Measurements from ENCODE around the gene SPNS1.
"Not testable (repeated sequence)": the region's sequence is repeated elsewhere in the genome, so short reads cannot be mapped to it uniquely, and the experiment has no call there.

The SPNS1 gene

DNA sequence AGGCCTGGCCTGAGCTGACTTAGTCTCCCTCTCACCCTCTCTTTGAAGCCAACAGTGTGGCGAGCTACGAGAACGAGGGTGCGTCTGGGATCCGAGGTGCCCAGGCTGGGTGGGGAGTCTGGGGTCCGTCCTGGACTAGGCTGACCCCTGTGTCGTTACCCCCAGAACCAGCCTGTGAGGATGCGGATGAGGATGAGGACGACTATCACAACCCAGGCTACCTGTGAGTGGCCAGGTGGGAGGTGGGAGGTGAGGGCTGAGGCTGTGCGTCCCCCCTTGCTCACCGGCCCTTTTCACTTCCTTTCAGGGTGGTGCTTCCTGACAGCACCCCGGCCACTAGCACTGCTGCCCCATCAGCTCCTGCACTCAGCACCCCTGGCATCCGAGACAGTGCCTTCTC, 11.9 kb downstream of the SPNS1 start:
- FAIRE-seq = no peak
- DNase-seq (ENCODE audit: extremely low spot score, insufficient read length, low read depth) = no peak

DNA sequence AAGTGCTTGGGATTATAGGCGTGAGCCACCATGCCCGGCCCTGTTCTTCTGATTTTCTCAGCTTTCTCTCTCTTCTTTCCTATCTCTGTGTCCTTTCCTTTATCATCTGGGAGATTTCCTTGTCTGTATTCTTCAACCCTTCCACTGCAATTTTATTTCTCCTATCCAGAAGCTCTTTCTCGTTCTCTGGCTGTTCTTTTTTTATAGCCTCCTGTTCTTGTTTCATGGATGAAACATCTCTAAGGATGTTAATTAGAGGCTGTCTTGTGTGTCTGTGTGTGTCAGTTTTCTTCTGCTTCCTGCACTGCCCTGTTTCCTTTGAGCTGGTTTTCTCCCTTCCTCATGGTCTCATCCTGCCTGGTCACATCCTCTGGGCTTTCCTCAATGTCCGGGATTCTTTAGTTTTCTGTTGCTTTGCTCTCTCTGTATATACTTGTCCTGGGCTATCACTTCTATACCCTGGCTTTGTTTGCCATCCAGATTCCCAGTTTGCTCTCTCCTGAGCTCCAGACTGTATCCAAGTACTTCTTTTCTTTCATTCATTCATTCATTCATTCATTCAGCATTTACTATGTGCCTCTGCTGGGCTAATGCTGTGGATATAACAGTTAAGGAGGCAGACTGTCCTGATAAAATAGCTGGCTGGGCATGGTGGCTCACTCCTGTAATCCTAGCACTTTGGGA, 12.7 kb downstream of the SPNS1 start:
- no peak for FAIRE-seq

DNA sequence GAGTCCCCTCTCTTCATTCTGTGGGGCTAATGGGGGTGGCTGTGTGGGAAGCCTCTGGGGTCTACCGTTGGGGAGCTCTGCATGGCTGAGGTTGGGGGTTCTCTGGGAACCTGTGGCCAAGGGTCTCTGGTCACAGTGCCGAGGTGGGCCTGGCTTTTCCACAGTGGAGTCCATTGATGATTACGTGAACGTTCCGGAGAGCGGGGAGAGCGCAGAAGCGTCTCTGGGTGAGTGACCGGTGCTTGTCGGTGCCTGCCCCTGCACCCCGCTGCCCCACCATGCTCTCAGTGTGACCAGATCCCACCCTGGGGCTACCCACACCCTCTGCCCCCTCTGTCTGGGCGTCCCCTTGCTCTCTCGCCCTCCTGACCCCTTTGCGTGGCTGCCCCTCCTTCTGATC, 14.8 kb downstream of the SPNS1 start:
- FAIRE-seq (no peak), DNase-seq (ENCODE audit: extremely low spot score, insufficient read length, low read depth) (no peak)

More for the DNA sequence above, 12.7 kb downstream of the SPNS1 start:
- no peak for DNase-seq (ENCODE audit: extremely low spot score, insufficient read length, low read depth)

DNA sequence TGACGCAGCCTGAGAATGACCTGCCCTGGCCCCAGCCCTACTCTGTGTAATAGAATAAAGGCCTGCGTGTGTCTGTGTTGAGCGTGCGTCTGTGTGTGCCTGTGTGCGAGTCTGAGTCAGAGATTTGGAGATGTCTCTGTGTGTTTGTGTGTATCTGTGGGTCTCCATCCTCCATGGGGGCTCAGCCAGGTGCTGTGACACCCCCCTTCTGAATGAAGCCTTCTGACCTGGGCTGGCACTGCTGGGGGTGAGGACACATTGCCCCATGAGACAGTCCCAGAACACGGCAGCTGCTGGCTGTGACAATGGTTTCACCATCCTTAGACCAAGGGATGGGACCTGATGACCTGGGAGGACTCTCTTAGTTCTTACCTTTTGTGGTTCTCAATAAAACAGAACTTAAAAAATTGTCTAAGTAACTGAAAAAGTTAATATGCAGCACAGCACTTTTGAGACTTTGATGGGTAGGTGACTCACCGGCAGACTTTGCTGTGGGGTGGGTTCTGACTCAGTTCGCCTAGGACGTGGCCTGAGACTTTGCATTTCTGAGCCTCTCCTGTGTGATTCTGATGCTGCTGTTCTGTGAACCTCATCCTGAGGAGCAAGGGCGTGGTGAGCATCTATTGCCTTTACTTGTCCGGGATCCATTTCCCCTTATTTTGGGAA, 15.9 kb downstream of the SPNS1 start:
- FAIRE-seq (no peak), DNase-seq (ENCODE audit: extremely low spot score, insufficient read length, low read depth) (no peak)

DNA sequence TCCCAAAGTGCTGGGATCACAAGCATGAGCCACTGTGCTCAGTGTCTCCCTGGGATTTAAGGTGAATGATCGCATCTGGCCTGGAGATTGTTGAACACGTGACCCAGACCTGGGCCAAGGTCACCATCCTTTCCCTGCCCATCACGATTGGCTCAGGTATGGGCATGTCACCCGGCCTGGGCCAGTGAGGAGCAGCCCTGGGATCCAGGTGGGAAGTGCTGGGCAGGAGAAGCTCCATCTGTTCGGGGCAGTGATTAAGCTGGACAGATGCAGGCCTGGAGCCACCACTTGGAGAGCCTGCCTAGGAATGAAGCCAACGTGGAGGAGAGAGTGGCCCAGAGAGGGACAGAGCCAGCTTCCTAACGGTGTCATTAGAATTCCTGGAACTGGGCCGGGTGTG, 17.1 kb downstream of the SPNS1 start:
- FAIRE-seq = no peak
- no peak for DNase-seq (ENCODE audit: extremely low spot score, insufficient read length, low read depth)

DNA sequence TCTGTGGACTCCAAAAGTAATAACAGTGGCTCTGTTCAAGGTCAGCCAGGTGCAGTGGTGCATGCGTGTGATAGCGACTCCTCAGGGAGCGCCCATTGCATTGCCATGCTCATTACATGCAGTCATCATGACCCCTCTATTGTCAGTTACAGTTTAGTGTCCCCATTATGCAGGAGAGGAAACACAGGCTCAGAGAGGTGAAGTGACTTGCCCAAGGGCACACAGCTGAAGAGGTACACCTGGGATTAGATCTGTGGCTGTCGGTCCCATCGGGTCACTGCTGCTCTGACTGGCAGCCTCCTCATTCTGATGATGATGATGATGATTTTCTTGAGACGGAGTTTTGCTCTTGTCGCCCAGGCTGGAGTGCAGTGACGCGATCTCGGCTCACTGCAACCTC, 17.9 kb downstream of the SPNS1 start:
- FAIRE-seq = no peak
- no peak for DNase-seq (ENCODE audit: extremely low spot score, insufficient read length, low read depth)

DNA sequence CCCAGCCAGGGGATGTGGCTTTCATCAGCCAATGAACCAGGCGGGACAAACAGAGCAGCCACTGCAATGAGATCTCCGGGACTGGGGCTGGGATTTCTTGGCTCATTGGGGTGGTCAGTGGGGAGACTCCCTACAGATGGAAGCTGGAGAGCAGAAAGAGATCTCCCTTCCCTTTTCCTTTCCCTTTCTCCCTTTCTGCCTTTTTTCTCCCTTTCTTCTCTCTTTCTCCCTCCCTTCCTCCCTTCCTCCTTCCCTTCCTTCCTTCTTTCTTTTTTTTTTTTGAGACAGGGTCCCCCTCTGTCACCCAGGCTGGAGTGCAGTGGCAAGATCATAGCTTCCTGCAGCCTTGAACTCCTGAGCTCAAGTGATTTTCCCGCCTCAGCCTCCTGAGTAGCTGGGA, 24.3 kb downstream of the SPNS1 start:
- FAIRE-seq (no peak), DNase-seq (ENCODE audit: extremely low spot score, insufficient read length, low read depth) (no peak)

DNA sequence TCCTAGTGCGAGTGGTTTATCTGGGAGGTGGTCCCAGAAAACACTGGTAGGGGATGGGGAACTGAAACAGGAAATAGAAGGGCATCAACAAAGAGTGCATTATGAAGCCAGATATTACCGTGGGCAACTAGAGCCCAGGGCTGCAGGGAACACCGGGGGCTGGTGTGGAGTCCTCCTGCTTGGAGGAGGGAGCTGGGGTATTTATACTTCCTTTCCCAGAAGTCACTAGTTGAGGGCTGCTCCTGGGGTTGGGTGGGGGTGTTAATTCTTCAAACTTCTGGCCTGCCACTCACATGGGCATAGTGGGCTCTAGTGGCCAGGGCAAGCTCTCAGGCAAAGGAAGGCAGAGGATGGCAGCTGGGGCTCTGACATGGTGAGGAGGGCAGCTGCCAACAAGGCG, 25.0 kb downstream of the SPNS1 start:
- FAIRE-seq (no peak), DNase-seq (ENCODE audit: extremely low spot score, insufficient read length, low read depth) (no peak)

DNA sequence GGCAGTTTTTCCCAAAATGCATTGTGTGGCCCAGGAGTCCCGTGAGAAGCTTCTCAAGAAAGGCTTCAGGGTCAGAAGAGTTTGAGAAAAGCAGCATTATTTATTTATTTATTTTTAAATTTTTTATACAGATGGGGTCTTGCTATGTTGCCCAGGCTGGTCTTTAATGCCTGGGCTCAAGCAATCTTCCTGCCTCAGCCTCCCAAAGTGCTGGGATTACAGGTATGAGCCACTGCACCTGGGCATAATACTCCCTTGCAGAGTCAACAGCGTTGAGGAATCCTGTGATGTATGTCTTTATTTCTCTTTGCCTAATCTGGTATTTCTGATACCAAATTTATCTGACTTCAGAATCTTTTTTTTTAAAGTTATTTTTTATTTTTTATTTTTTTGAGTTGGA, 25.4 kb downstream of the SPNS1 start:
- DNase-seq (ENCODE audit: extremely low spot score, insufficient read length, low read depth) (no peak), FAIRE-seq (no peak)

DNA sequence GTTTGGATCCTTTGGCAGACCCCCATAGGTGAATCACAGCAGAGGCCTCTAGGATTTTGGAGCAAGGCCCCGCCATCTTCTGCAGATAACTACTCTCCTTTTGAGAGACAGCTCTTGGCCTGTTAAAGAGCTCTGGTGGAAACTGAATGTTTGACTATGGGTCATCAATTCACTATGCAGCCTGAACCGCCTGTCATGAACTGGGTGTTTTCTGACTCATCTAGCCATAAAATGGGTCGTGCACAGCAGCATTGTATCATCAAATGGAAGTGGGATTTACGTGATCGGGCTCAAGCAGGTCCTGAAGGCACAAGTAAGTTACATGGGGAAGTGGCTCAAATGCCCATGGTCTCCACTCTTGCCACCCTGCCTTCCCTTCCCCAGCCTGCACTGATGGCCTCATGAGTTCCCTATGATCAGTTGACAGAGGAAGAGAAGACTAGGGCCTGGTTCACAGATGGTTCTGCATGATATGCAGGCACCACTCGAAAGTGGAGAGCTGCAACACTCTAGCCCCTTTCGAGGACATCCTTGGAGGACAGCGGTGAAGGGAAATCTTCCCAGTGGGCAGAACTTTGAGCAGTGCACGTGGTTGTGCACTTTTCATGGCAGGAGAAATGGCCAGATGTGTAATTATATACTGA, 30.0 kb downstream of the SPNS1 start:
- FAIRE-seq; DNase-seq (ENCODE audit: extremely low spot score, insufficient read length, low read depth): not testable (repeated sequence)

DNA sequence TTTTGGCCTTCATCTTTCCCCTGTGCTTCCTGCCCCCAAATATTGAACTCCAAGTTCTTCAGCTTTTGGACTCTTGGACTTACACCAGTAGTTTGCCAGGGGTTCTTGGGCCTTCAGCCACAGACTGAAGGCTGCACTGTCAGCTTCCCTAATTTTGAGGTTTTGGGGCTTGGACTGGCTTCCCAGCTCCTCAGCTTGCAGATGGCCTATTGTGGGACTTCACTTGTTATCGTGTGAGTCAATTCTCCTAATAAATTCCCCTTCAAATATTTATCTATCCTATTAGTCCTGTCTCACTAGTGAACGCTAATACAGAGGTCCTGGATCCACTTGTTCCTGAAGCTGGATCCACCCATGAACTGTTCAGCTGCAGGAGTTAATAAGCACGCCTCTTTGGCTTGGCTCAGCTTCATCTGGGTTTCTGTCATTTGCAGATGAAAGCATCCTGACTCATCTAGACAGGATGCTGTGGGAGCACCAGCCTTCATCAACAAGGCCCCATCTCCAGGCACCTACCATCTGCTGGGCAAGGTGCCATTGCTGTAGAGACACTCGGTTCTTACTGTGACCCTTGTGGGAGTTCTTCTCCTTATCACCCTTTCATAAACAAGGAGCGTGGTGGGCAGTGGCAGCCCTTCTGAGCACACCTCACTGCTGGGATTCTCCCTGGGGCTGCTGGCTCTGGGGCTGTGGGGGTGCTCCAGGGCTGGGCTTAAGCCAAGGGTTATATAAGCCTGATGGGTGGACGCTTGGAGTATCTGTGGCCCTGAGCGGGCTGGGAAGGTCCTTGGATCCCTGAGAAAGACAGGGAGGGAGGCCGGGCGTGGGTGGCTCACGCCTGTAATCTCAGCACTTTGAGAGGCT, 33.4 kb downstream of the SPNS1 start:
- DNase-seq (ENCODE audit: extremely low spot score, insufficient read length, low read depth) (no peak), FAIRE-seq (no peak)

DNA sequence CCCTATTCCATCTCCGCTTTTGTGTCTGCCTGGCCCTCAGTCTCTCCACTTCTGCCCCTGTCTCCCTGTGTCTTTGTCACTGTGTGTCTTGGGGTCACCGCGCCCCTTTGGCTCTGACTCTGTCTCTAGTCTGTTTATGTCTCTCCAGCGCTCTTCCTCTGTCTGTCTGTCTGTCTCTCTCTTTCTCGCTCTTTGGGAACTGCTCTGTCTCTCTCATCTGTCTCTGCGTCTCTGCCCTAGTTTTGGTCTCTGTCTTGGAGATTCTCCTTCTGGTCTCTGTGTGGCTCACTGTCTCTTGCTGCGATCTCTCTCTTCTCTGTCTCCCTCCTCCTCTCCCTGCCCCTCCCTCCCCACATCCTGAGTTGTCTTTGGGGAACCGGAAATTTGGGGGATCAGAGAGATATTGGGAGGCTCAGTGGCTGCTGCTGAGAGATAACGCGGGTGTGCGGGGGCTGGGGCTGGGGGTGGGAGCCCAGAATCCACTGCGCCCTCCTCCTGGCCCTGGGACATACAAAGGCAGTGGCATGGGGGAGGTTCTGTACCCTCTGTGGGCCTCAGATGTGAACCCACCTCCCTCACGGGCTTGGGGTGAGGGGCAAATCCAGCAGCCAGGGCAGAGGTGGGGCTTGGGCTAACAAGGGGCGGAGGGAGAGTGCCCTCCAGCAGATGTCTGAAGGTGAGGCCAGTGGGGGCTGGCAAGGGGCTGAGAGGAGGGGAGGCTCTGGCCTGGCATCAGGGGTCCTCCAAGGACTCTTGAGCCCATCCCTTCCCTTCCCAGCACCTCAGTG, 34.7 kb downstream of the SPNS1 start:
- FAIRE-seq = no peak

DNA sequence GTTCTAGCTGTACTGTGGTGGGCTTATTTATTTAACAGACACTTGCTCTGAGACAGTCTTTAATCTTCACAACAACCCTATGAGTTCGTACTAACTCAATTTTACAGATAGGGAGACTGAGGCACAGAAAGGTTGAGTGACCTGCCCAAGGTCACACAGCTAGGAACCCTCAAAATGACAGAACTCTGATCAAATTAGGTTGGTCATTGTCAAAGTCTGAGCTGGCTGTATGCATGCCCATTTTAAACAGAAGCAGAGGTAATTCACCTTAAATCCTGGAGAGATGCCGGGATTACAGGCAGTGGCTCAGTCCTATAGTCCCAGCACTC, 35.2 kb downstream of the SPNS1 start:
- FAIRE-seq (no peak), DNase-seq (ENCODE audit: extremely low spot score, insufficient read length, low read depth) (no peak)

More for the DNA sequence above, 34.7 kb downstream of the SPNS1 start:
- no peak for DNase-seq (ENCODE audit: extremely low spot score, insufficient read length, low read depth)

DNA sequence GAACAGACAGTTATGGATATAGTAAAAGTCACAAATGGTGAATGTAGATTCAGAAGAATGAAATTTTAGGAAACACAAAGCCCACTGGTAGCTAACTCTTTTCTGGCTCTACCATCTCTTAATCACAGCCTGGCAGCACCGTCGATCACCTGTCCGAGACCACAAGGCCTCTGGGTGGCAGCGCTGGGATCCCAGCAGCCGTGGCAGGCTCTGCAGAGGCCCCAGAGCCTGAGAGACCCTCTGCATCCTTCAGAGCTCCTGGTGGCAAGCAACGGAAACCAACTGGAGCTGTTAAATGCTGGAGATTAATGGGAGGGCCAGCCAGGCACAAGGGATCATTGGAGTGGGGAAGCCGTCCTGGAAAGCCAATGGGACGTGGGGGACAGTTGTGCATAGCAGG, 36.5 kb downstream of the SPNS1 start:
- FAIRE-seq = no peak
- DNase-seq (ENCODE audit: extremely low spot score, insufficient read length, low read depth) = no peak

DNA sequence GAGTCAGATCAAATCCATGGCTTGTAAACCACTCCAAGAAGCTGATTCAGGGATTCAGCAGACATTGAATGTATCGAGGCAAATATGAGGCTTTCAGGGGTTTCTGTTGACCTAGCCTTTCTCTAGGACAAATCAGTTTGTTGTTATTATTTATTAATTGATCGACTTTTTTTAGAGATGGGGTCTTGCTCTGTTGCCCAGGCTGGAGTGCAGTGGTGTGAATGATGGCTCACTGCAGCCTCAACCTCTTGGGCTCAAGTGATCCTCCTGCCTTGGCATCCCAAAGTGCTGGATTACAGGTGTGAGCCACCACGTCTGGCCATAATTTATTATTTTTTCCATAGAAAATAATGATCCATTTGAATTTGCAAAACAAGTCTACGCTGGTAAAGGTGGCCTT, 37.3 kb downstream of the SPNS1 start:
- DNase-seq (ENCODE audit: extremely low spot score, insufficient read length, low read depth) (no peak), FAIRE-seq (no peak)

DNA sequence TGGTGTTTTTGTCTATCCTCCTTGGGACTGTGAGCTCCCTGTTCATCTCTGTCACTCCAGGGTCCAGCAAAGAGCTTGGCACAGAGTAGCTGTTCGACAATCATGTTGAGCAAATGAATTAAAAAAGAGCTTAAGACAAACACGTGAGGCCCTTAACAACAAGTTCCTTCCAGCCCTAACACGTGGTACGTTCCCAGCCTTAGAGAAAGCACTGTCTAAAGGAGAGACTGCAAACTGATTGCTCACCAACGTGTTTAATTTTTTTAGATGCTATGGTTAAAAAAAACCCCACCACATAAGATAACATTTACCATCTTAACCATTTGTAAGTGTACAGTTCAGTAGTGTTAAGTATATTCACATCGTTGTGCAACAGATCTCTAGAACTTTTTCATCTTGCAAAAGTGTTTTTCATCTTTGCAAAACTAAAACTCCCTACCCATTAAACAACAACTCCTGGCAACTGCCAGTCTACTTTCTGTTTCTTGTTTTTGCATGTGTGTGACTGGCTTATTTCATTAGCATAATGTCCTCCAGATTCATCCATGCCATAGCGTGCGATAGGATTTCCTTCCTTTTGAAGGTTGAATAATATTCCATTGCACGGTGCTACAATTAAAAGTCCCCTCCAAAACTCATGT, 38.5 kb downstream of the SPNS1 start:
- FAIRE-seq (no peak), DNase-seq (ENCODE audit: extremely low spot score, insufficient read length, low read depth) (no peak)

DNA sequence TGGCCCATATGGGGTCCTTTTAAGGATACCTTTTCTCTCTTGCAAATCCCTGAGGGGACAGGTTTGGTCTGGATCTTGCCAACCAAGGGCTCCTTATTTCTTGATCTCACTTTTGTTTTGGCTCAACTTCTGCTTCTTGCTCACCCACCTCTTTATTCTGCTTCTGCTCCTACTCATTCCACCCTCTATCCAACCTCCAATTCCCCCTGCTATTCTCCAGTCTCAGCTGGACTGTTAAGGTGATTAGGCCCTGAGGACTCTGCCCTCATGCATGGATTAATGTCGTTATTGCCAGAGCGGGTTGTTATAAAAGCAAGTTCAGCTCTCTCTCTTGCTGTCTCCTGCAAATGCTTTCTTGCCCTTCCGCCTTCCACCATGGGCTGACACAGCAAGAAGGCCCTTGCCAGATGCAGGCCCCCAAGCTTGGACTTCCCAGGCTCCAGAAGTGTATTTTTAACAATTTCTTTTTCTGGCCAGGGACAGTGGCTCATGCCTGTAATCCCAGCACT, 40.0 kb downstream of the SPNS1 start:
- DNase-seq (ENCODE audit: extremely low spot score, insufficient read length, low read depth) (no peak), FAIRE-seq (no peak)

DNA sequence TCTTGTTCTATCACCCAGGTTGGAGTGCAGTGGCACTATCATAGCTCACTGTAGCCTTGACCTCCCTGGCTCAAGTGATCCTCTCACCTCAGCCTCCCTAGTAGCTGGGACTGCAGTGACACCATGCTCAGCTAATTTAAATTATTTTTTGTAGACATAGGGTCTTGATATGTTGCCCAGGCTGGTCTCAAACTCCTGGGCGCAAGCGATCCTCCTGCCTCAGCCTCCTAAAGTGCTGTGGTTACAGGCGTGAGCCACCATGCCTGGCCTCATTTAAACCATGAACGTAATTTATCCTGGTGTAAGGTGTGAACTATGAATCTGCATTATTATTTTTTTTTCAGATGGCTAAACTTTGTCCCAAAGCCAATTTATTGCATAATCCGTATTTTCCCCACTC, 47.6 kb downstream of the SPNS1 start:
- no peak for FAIRE-seq
- no peak for DNase-seq (ENCODE audit: extremely low spot score, insufficient read length, low read depth)

Data from GM18507 (cell line).